Keratinocyte (primary cell): ENCODE results near the gene ZNF24.

ENCODE experiments used
- CTCF ChIP-seq, 3 experiments: IDR thresholded peaks in 1 of 3; conservative IDR thresholded peaks in 1 of 3; optimal IDR thresholded peaks in 1 of 3; 2 replicates in 2 of 3; 3 replicates in 1 of 3; pipeline versions ENCODE3 to v1.5.1; 2011; ENCODE audit warnings: low read length in 3 of 3, mild to moderate bottlenecking in 3 of 3, moderate library complexity in 2 of 3, control low read depth in 1 of 3, inconsistent platforms in 1 of 3; ENCODE audit not compliant: insufficient read depth in 2 of 3; ENCODE audit errors: extremely low read depth in 1 of 3
- EZH2 ChIP-seq: IDR thresholded peaks from one replicate; pipeline ENCODE4 v1.6.1; 2012; ENCODE audit warnings: inconsistent platforms, mild to moderate bottlenecking, low read length, moderate library complexity

GRCh38 chr18:35352778-35353177, 8.6 kb upstream of the ZNF24 start:
- TF ChIP-seq CTCF (optimal IDR thresholded peaks at IDR 0.05 in 1 of 3, IDR thresholded peaks at IDR 0.05 in 1 of 3, conservative IDR thresholded peaks at IDR 0.05 in 1 of 3; ENCODE audit: extremely low read depth in 1 of 3, insufficient read depth in 2 of 3, low read length in 3 of 3) = no peak
- TF ChIP-seq EZH2 = no peak
